Esophagus squamous epithelium (tissue), 5 donors: ENCODE measurements around the gene MAD1L1. TPM values are rescaled to one million over a fixed set of nuclear protein-coding genes. Genes with fewer than 3 reads are reported as not detected.

Experiments
- DNase-seq: peaks from one replicate; lab custom pipeline; 2025; lab: John Stamatoyannopoulos, UW
- H3K27ac ChIP-seq, 4 donors: fragments of 200-600 bp; sonication (generic); one replicate each; pipeline ENCODE4 v1.5.1; 2016 to 2019; ENCODE audit warnings: mild to moderate bottlenecking in 1 of 4
- H3K27me3 ChIP-seq, 4 donors: fragments of 200-600 bp; sonication (generic); 1 replicate in 3 of 4; 2 replicates in 1 of 4; pipeline versions ENCODE4 v1.5.1 to v1.6.0; 2017 to 2021; ENCODE audit warnings: antibody characterized with exemption in 1 of 4
- H3K36me3 ChIP-seq, 3 donors: fragments of 200-600 bp; sonication (generic); one replicate each; pipeline ENCODE4 v1.5.1; 2016 to 2019
- H3K4me1 ChIP-seq, 3 donors: fragments of 200-600 bp; sonication (generic); one replicate each; pipeline ENCODE4 v1.5.1; 2017 to 2019
- H3K4me3 ChIP-seq, 4 donors: fragments of 200-600 bp; sonication (generic); 1 replicate in 3 of 4; 2 replicates in 1 of 4; pipeline ENCODE4 v1.5.1; 2016 to 2019; ENCODE audit warnings: mild to moderate bottlenecking in 2 of 4, moderate library complexity in 1 of 4
- H3K9me3 ChIP-seq, 3 donors: fragments of 200-600 bp; sonication (generic); one replicate each; pipeline ENCODE4 v1.5.1; 2016 to 2019
- POLR2A ChIP-seq, 4 donors: fragments of 450-650 bp; IDR thresholded peaks; one replicate each; pipeline ENCODE4 v1.6.1; 2017; ENCODE audit warnings: antibody characterized with exemption in 4 of 4, mild to moderate bottlenecking in 4 of 4, moderate library complexity in 3 of 4
- WGBS, 2 donors: methylation state at CpG; one replicate each; pipeline ENCODE4 v1.1.5; 2018; 5-methylcytosine and 5-hydroxymethylcytosine counted together
- intact Hi-C: fragments of 100-400 bp; cut with DNase I; formaldehyde crosslinking; loops from one replicate; pipeline ENCODE4 v1.15.0; 2022
- total RNA-seq, 4 donors: library from RNA; depleted of rRNA; stranded (reverse); fragments of >200 nt; gene quantifications; one replicate each; pipeline ENCODE4 v1.1.0, GENCODE V29; 2016
- TF ChIP-seq, protein P1 (sequence below), 6 experiments: fragments of 450-650 bp in 4 of 6; fragments of 200-600 bp in 2 of 6; sonication (generic) in 2 of 6; IDR thresholded peaks; one replicate each; pipeline ENCODE4 v1.5.1; 2016 to 2019; ENCODE audit warnings: antibody characterized with exemption in 6 of 6, mild to moderate bottlenecking in 4 of 6, moderate library complexity in 4 of 6
- donor health status: DM: yes; HTN: yes; CAD: no.

The MAD1L1 gene
- total RNA-seq, 4 donors from 2014 or later, result 16.6 to 40.4 (median 30.2) TPM

DNA sequence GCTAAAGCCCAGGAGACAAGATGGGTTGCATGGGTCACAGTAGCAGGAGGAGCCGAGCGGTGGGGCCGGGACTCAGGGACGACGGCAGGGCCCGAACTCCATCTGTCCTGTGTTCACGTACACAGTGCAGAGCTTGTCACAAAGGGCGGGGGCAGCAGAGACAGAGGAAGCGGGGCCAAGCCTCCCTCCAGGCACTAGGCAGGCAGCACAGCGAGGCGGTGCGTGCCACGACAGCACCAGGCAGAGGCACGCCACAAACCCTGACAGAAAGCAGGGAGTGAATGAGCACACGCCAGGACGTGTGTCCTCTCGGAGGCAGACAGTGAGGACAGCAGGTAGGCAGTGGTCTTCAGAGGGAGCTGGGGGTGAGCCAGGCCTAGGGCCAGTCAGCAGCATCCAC, 177.8 kb downstream of the MAD1L1 start:
- Histone ChIP-seq H3K27ac (no peak overlapping the region), H3K27me3 (no peaks in the 10 kb centered on the region), H3K4me1 (peaks cover 0 to 8% (median 0%) of the 10 kb centered on the region in 3 donors), H3K36me3 (peaks cover 0 to 15% (median 0%) of the 10 kb centered on the region in 3 donors), H3K4me3 (no peak overlapping the region), H3K9me3 (peaks cover 0 to 2% (median 0%) of the 10 kb centered on the region in 3 donors)
- TF ChIP-seq POLR2A (IDR thresholded peaks at IDR 0.05), result no peak
- TF ChIP-seq, protein P1, sequence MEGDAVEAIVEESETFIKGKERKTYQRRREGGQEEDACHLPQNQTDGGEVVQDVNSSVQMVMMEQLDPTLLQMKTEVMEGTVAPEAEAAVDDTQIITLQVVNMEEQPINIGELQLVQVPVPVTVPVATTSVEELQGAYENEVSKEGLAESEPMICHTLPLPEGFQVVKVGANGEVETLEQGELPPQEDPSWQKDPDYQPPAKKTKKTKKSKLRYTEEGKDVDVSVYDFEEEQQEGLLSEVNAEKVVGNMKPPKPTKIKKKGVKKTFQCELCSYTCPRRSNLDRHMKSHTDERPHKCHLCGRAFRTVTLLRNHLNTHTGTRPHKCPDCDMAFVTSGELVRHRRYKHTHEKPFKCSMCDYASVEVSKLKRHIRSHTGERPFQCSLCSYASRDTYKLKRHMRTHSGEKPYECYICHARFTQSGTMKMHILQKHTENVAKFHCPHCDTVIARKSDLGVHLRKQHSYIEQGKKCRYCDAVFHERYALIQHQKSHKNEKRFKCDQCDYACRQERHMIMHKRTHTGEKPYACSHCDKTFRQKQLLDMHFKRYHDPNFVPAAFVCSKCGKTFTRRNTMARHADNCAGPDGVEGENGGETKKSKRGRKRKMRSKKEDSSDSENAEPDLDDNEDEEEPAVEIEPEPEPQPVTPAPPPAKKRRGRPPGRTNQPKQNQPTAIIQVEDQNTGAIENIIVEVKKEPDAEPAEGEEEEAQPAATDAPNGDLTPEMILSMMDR (IDR thresholded peaks at IDR 0.05), result no peak
- 51 to 52% methylated on average over 6 of the region's 17 CpGs for WGBS, 2 donors
- DNase-seq, result no peak
- intact Hi-C loops, result no loop called here

- Histone ChIP-seq H3K27me3 (no peaks in the 10 kb centered on the region), H3K27ac (no peak overlapping the region), H3K36me3 (peaks cover 0 to 15% (median 0%) of the 10 kb centered on the region in 3 donors), H3K9me3 (no peaks in the 10 kb centered on the region), H3K4me3 (no peak overlapping the region), H3K4me1 (peaks cover 0 to 21% (median 3%) of the 10 kb centered on the region in 3 donors)
- intact Hi-C loops, result no loop called here
- WGBS, 2 donors, result 80 to 95% methylated on average over 1 to 11 of the region's 13 CpGs
- TF ChIP-seq POLR2A (IDR thresholded peaks at IDR 0.05), result no peak
- TF ChIP-seq, protein P1 (IDR thresholded peaks at IDR 0.05), result no peak
- no peak for DNase-seq
Measured at GRCh38 chr7:2053395-2053794, 179.3 kb downstream of the MAD1L1 start.

- Histone ChIP-seq H3K4me1 (peaks cover 0 to 22% (median 3%) of the 10 kb centered on the region in 3 donors), H3K27ac (no peak overlapping the region), H3K4me3 (no peak overlapping the region), H3K36me3 (peaks cover 0 to 15% (median 0%) of the 10 kb centered on the region in 3 donors), H3K27me3 (no peaks in the 10 kb centered on the region), H3K9me3 (no peaks in the 10 kb centered on the region)
- TF ChIP-seq POLR2A (IDR thresholded peaks at IDR 0.05), result no peak
- TF ChIP-seq, protein P1 (IDR thresholded peaks at IDR 0.05), result no peak
- intact Hi-C loops, result no loop called here
- no peak for DNase-seq
- 77 to 82% methylated on average over 4 to 8 of the region's 13 CpGs for WGBS, 2 donors
Measured at GRCh38 chr7:2052657-2053048, 180.1 kb downstream of the MAD1L1 start.

- H3K4me3 ChIP-seq, result no peak overlapping the region
- H3K27ac ChIP-seq, result no peak overlapping the region
- WGBS, 2 donors, result 78 to 91% methylated on average over 3 to 8 of the region's 30 CpGs
- peaks cover 0 to 15% (median 0%) of the 10 kb centered on the region in 3 donors for H3K36me3 ChIP-seq
- intact Hi-C loops, result no loop called here
- no peaks in the 10 kb centered on the region for H3K27me3 ChIP-seq
- no peak for TF ChIP-seq POLR2A (IDR thresholded peaks at IDR 0.05)
- TF ChIP-seq, protein P1 (IDR thresholded peaks at IDR 0.05), result no peak
- H3K4me1 ChIP-seq, result peaks cover 0 to 22% (median 3%) of the 10 kb centered on the region in 3 donors
- DNase-seq, result no peak
- no peaks in the 10 kb centered on the region for H3K9me3 ChIP-seq
Measured at GRCh38 chr7:2051707-2052656, 180.8 kb downstream of the MAD1L1 start.

- no peak for TF ChIP-seq POLR2A (IDR thresholded peaks at IDR 0.05)
- TF ChIP-seq, protein P1 (IDR thresholded peaks at IDR 0.05), result no peak
- H3K4me3 ChIP-seq, result no peak overlapping the region
- intact Hi-C loops, result no loop called here
- H3K4me1 ChIP-seq, result peaks cover 0 to 22% (median 3%) of the 10 kb centered on the region in 3 donors
- no peak overlapping the region for H3K27ac ChIP-seq
- no peaks in the 10 kb centered on the region for H3K27me3 ChIP-seq
- H3K9me3 ChIP-seq, result no peaks in the 10 kb centered on the region
- DNase-seq, result no peak
- peaks cover 0 to 15% (median 0%) of the 10 kb centered on the region in 3 donors for H3K36me3 ChIP-seq
- WGBS, 2 donors, result 89% methylated on average over 5 of the region's 7 CpGs; no CpG with 5 or more reads in 1 of the 2 donors
Measured at GRCh38 chr7:2050511-2050866, 182.3 kb downstream of the MAD1L1 start.
